HFF-Myc (cell line): ENCODE data around the gene ASIC3.

ENCODE experiments used
- DNase-seq: peaks from one replicate; pipeline ENCODE4 v3.0.0-alpha.2; 2011; ENCODE audit warnings: low read depth; ENCODE audit errors: extremely low read depth
- H3K4me3 ChIP-seq: replicated peaks from 2 replicates; pipeline ENCODE4 v1.5.1; 2011; ENCODE audit warnings: low read depth, mild to moderate bottlenecking, control low read depth, low read length
- TF ChIP-seq, protein P1 (sequence below): IDR thresholded peaks from 2 replicates; pipeline ENCODE4 v1.5.1; 2012; ENCODE audit warnings: mild to moderate bottlenecking, low read depth, low read length, control low read depth; ENCODE audit errors: missing control alignments

The ASIC3 gene

DNA sequence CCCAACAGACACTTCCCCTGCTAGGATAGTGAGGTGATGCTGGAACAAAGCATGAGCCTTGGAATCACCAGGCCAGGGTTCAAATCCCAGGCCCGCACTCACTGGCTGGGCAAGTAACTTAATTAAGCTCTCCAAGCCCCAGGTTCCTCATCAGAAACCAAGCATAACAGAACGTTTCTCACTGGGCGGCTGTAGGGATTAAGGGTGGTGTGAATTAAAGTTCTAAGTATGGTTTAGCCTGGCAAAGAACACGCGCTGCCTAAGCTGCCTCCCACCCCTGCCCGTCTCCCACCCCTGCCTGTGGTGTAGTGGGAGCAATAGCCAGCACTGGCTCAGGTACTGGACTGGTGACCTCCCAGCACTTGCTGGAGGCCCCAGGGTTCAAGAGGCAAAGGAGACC is 16.7 kb downstream of the ASIC3 start:
- TF ChIP-seq, protein P1, sequence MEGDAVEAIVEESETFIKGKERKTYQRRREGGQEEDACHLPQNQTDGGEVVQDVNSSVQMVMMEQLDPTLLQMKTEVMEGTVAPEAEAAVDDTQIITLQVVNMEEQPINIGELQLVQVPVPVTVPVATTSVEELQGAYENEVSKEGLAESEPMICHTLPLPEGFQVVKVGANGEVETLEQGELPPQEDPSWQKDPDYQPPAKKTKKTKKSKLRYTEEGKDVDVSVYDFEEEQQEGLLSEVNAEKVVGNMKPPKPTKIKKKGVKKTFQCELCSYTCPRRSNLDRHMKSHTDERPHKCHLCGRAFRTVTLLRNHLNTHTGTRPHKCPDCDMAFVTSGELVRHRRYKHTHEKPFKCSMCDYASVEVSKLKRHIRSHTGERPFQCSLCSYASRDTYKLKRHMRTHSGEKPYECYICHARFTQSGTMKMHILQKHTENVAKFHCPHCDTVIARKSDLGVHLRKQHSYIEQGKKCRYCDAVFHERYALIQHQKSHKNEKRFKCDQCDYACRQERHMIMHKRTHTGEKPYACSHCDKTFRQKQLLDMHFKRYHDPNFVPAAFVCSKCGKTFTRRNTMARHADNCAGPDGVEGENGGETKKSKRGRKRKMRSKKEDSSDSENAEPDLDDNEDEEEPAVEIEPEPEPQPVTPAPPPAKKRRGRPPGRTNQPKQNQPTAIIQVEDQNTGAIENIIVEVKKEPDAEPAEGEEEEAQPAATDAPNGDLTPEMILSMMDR: no peak
- no peak for DNase-seq

GRCh38 chr7:151065516-151065915 is 17.2 kb downstream of the ASIC3 start:
- DNase-seq: no peak

More for the DNA sequence above, 16.7 kb downstream of the ASIC3 start:
- no peak overlapping the region for H3K4me3 ChIP-seq

GRCh38 chr7:151066273-151066974 is 18.1 kb downstream of the ASIC3 start:
- no peak for DNase-seq
- TF ChIP-seq, protein P1: no peak

More at GRCh38 chr7:151065516-151065915, 17.2 kb downstream of the ASIC3 start:
- no peak overlapping the region for H3K4me3 ChIP-seq
- TF ChIP-seq, protein P1: no peak

DNA sequence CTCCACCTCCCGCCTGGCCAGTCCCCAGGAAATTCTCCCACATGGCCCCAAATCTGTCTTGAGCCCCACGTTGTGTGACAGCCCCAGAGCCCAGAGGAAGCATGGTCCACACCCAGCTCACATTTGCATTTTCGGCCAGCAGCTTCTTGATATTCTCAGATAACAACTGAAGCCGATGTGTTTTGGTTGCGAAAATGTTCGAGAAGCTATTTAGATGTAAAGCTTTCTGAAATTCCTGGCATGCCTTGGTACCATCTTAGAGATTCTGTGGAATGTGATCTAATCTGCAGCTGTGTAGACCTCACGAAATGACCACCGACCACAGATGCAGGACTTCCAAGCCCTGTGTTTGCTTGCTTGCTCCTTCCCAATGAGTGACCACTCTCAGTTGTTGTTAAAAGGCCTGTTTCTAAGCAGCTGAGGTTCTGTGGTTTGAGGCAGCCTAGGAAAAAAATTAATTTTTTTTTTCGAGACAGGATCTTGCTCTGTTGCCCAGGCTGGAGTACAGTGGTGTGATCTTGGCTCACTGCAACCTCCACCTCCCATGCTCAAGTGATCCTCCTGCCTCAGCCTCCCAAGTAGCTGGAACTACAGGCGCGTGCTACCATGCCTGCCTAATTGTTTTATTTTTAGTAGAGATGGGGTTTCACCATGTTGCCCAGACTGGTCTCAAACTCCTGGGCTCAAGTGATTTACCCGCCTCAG is 19.9 kb downstream of the ASIC3 start:
- H3K4me3 ChIP-seq: no peak overlapping the region
- DNase-seq: no peak
- TF ChIP-seq, protein P1: no peak

More at GRCh38 chr7:151066273-151066974, 18.1 kb downstream of the ASIC3 start:
- no peak overlapping the region for H3K4me3 ChIP-seq

DNA sequence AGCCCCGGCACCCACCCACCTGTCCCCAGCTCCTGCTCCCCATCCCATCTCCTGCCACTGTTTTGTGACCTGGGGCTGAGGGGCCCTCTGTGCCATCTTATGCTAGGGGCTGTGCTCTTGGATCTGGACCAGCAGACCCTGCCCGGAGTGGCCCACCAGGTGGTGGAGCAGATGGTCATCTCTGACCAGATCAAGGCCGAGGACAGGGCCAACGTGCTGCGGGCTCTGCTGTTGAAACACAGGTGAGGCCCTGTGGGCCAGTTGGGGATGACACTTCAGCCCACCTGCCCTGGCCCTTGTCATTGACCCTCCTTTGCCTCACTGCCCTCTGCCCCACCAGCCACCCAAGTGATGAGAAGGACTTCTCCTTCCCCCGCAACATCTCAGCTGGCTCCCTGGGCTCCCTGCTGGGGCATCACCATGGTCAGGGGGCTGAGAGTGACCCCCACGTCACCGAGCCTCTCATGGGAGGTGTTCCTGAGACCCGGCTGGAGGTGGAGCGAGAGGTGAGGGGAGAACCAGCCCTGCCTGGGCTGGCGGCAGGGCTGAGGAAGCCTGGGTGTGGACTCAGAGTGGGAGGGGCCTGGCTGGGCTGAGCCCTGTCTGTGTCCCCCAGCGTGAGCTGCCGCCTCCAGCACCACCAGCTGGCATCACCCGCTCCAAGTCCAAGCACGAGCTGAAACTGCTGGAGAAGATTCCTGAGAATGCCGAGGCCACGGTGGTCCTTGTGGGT is 21.7 kb downstream of the ASIC3 start:
- no peak for DNase-seq
- no peak overlapping the region for H3K4me3 ChIP-seq
- TF ChIP-seq, protein P1: no peak

DNA sequence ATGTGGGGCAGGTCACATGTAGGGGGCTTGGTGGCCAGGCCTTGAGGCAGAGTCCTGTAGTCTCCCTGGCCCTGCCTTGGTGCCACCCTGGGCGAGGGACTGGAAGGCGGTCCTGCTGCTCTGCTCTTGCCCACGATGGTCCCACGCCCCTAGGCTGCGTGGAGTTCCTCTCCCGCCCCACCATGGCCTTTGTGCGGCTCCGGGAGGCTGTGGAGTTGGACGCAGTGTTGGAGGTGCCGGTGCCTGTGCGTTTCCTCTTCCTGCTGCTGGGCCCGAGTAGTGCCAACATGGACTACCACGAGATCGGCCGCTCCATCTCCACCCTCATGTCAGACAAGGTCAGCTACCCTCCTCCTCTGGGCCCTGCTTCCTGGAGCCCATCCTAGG is 22.2 kb downstream of the ASIC3 start:
- H3K4me3 ChIP-seq: no peak overlapping the region
- no peak for DNase-seq
- TF ChIP-seq, protein P1: no peak
